ENCODE measurements around the gene DCDC2C.

DCDC2C gene

GRCh38 chr2:3741396-3741795, 38.0 kb downstream of the DCDC2C start:
- no peak for TF ChIP-seq CTCF (IDR thresholded peaks at IDR 0.05; ENCODE audit: low read depth, low read length, missing control alignments)
- DNase-seq (ENCODE audit: low read depth): no peak
- H3K4me3 ChIP-seq (ENCODE audit: low read depth, low read length): no peak overlapping the region
- in situ Hi-C loops (cut with HindIII; ENCODE audit: low sequenced_read_pairs): no loop called here

- no peak for TF ChIP-seq CTCF (IDR thresholded peaks at IDR 0.05; ENCODE audit: low read depth, low read length, missing control alignments)
- no peak for DNase-seq (ENCODE audit: low read depth)
- in situ Hi-C loops (cut with HindIII; ENCODE audit: low sequenced_read_pairs): no loop called here
- no peak overlapping the region for H3K4me3 ChIP-seq (ENCODE audit: low read depth, low read length)
These were observed 38.7 kb downstream of the DCDC2C start for GRCh38 chr2:3741867-3742602.

- H3K4me3 ChIP-seq (ENCODE audit: low read depth, low read length): no peak overlapping the region
- no peak for TF ChIP-seq CTCF (IDR thresholded peaks at IDR 0.05; ENCODE audit: low read depth, low read length, missing control alignments)
- DNase-seq (ENCODE audit: low read depth): no peak
- in situ Hi-C loops (cut with HindIII; ENCODE audit: low sequenced_read_pairs): no loop called here
These were observed 39.6 kb downstream of the DCDC2C start for GRCh38 chr2:3742743-3743508.

- no peak overlapping the region for H3K4me3 ChIP-seq (ENCODE audit: low read depth, low read length)
- in situ Hi-C loops (cut with HindIII; ENCODE audit: low sequenced_read_pairs): no loop called here
- no peak for TF ChIP-seq CTCF (IDR thresholded peaks at IDR 0.05; ENCODE audit: low read depth, low read length, missing control alignments)
- DNase-seq (ENCODE audit: low read depth): no peak
These were observed 40.7 kb downstream of the DCDC2C start for GRCh38 chr2:3743951-3744555.

GRCh38 chr2:3745920-3746319, 42.5 kb downstream of the DCDC2C start:
- no peak for TF ChIP-seq CTCF (IDR thresholded peaks at IDR 0.05; ENCODE audit: low read depth, low read length, missing control alignments)
- H3K4me3 ChIP-seq (ENCODE audit: low read depth, low read length): no peak overlapping the region
- DNase-seq (ENCODE audit: low read depth): no peak
- in situ Hi-C loops (cut with HindIII; ENCODE audit: low sequenced_read_pairs): no loop called here

GRCh38 chr2:3747032-3747654, 43.8 kb downstream of the DCDC2C start:
- no peak for DNase-seq (ENCODE audit: low read depth)
- TF ChIP-seq CTCF (IDR thresholded peaks at IDR 0.05; ENCODE audit: low read depth, low read length, missing control alignments): no peak
- in situ Hi-C loops (cut with HindIII; ENCODE audit: low sequenced_read_pairs): no loop called here
- H3K4me3 ChIP-seq (ENCODE audit: low read depth, low read length): no peak overlapping the region

Measured in astrocyte of the cerebellum (primary cell).